GM18526 (cell line): Measurements from ENCODE around the gene ARID1B.

ENCODE experiments used
- POLR2A ChIP-seq: IDR thresholded peaks from 3 replicates; pipeline ENCODE4 v1.6.1; 2011; ENCODE audit not compliant: insufficient read length; ENCODE audit errors: extremely low read depth

Gene ARID1B

GRCh38 chr6:156949376-156949775, 172.2 kb downstream of the ARID1B start:
- no peak for TF ChIP-seq POLR2A

GRCh38 chr6:156950084-156950483, 172.9 kb downstream of the ARID1B start:
- no peak for TF ChIP-seq POLR2A

- TF ChIP-seq POLR2A = no peak
These were observed 173.4 kb downstream of the ARID1B start for GRCh38 chr6:156950531-156950930.

- no peak for TF ChIP-seq POLR2A
These were observed 175.2 kb downstream of the ARID1B start for GRCh38 chr6:156952401-156952800.

- TF ChIP-seq POLR2A = no peak
These were observed 175.9 kb downstream of the ARID1B start for GRCh38 chr6:156953127-156953478.

- no peak for TF ChIP-seq POLR2A
These were observed 176.4 kb downstream of the ARID1B start for GRCh38 chr6:156953479-156954146.

- no peak for TF ChIP-seq POLR2A
These were observed 177.0 kb downstream of the ARID1B start for GRCh38 chr6:156954191-156954590.

GRCh38 chr6:156954816-156955215, 177.6 kb downstream of the ARID1B start:
- no peak for TF ChIP-seq POLR2A

- TF ChIP-seq POLR2A = no peak
These were observed 178.5 kb downstream of the ARID1B start for GRCh38 chr6:156955494-156956183.

- TF ChIP-seq POLR2A = no peak
These were observed 179.1 kb downstream of the ARID1B start for GRCh38 chr6:156956286-156956685.

- TF ChIP-seq POLR2A = no peak
These were observed 180.9 kb downstream of the ARID1B start for GRCh38 chr6:156957931-156958547.

- no peak for TF ChIP-seq POLR2A
These were observed 183.3 kb downstream of the ARID1B start for GRCh38 chr6:156960525-156960924.

GRCh38 chr6:156961282-156961892, 184.2 kb downstream of the ARID1B start:
- no peak for TF ChIP-seq POLR2A

- TF ChIP-seq POLR2A = no peak
These were observed 186.8 kb downstream of the ARID1B start for GRCh38 chr6:156963712-156964700.

- no peak for TF ChIP-seq POLR2A
These were observed 190.7 kb downstream of the ARID1B start for GRCh38 chr6:156967852-156968251.

- TF ChIP-seq POLR2A = no peak
These were observed 192.1 kb downstream of the ARID1B start for GRCh38 chr6:156969233-156969632.
